Endothelial cell of umbilical vein (primary cell): ENCODE data around the gene KCNAB2. TPM values are rescaled to one million over a fixed set of nuclear protein-coding genes. Genes with fewer than 3 reads are reported as not detected.

Source experiments
- BruUV-seq: library from RNA; stranded (reverse); fragments of 400-500 nt; replicated peaks from 2 replicates; lab custom pipeline; 2021; lab: Mats Ljungman, UMichigan
- CTCF ChIA-PET: fragments of 300-600, 350-600 bp; sonication (Branson Sonifier 250); formaldehyde crosslinking; loops from one replicate; lab custom pipeline; 2021; ENCODE audit warnings: antibody characterized with exemption, inconsistent platforms; lab: Charles Lee
- POLR2A ChIA-PET: fragments of 300-600, 350-600 bp; sonication (Branson Sonifier 250); formaldehyde crosslinking; loops from one replicate; lab custom pipeline; 2021; ENCODE audit warnings: antibody characterized with exemption, inconsistent platforms; lab: Charles Lee
- DNase-seq: peaks from one replicate; pipeline ENCODE4 v3.0.0-alpha.2; 2011; ENCODE audit warnings: low read depth, low spot score
- FAIRE-seq: peaks from 2 replicates; lab custom pipeline; 2011; peaks lifted over from hg19 to GRCh38; lab: Jason Lieb, UNC
- H2AFZ ChIP-seq: 2 replicates; pipeline ENCODE4 v1.6.0; 2012; ENCODE audit warnings: low read depth, low read length, control low read depth, inconsistent platforms
- H3K27ac ChIP-seq: 2 replicates; pipeline ENCODE4 v1.5.1; 2011; ENCODE audit warnings: low read depth, mild to moderate bottlenecking, control low read depth, low read length, moderate library complexity; ENCODE audit not compliant: insufficient read depth
- H3K27me3 ChIP-seq, 2 experiments: 2 replicates each; pipeline versions ENCODE4 v1.6.0 to v1.6.1; 2011; ENCODE audit warnings: low read length in 2 of 2, mixed read lengths in 1 of 2; ENCODE audit not compliant: control insufficient read depth in 2 of 2, insufficient read depth in 2 of 2
- H3K36me3 ChIP-seq, 2 experiments: 2 replicates in 1 of 2; 3 replicates in 1 of 2; pipeline ENCODE4 v1.5.1; 2011; ENCODE audit warnings: low read length in 2 of 2, mild to moderate bottlenecking in 1 of 2, moderate library complexity in 1 of 2; ENCODE audit not compliant: control insufficient read depth in 2 of 2, insufficient read depth in 2 of 2; ENCODE audit errors: extremely low read depth in 1 of 2
- H3K4me1 ChIP-seq: 3 replicates; pipeline ENCODE4 v1.5.1; 2011; ENCODE audit warnings: mild to moderate bottlenecking, low read length; ENCODE audit not compliant: control insufficient read depth, insufficient read depth; ENCODE audit errors: extremely low read depth
- H3K4me2 ChIP-seq: 2 replicates; pipeline ENCODE4 v1.6.1; 2011; ENCODE audit warnings: low read length, control low read depth, mixed read lengths; ENCODE audit not compliant: insufficient read depth
- H3K4me3 ChIP-seq, 3 experiments: fragments of 200-600 bp in 1 of 3; sonication (generic), shearing (Covaris generic) in 1 of 3; replicated peaks in 1 of 3; 2 replicates each; pipeline ENCODE4 v1.5.1; 2011 to 2016; ENCODE audit warnings: control low read depth in 3 of 3, low read length in 3 of 3, mild to moderate bottlenecking in 2 of 3, inconsistent platforms in 1 of 3, low read depth in 1 of 3, moderate library complexity in 1 of 3; ENCODE audit not compliant: insufficient read depth in 1 of 3
- H3K79me2 ChIP-seq: 2 replicates; pipeline ENCODE4 v1.6.0; 2012; ENCODE audit warnings: low read length, inconsistent platforms; ENCODE audit not compliant: control insufficient read depth, insufficient read depth
- H3K9ac ChIP-seq: replicated peaks from 2 replicates; pipeline ENCODE3; 2011; ENCODE audit warnings: low read length, control low read depth; ENCODE audit not compliant: insufficient read depth; ENCODE audit errors: extremely low read depth
- H3K9me1 ChIP-seq: replicated peaks from 3 replicates; pipeline ENCODE4 v1.6.0; 2011; ENCODE audit warnings: mild to moderate bottlenecking, low read length; ENCODE audit not compliant: control insufficient read depth, insufficient read depth; ENCODE audit errors: extremely low read depth
- H3K9me3 ChIP-seq: replicated peaks from 2 replicates; pipeline ENCODE4 v1.5.1; 2012; ENCODE audit warnings: low read length, inconsistent platforms; ENCODE audit not compliant: control insufficient read depth, insufficient read depth
- H4K20me1 ChIP-seq: replicated peaks from 2 replicates; pipeline ENCODE3; 2011; ENCODE audit warnings: mild to moderate bottlenecking, low read length; ENCODE audit not compliant: control insufficient read depth, insufficient read depth; ENCODE audit errors: extremely low read depth
- CTCF ChIP-seq, 2 donors: IDR thresholded peaks; 1 replicate in 1 of 2; 2 replicates in 1 of 2; pipeline ENCODE4 v1.5.1; 2011; ENCODE audit warnings: low read length in 2 of 2, mild to moderate bottlenecking in 2 of 2, moderate library complexity in 2 of 2, control low read depth in 1 of 2, inconsistent platforms in 1 of 2, low read depth in 1 of 2; ENCODE audit not compliant: insufficient read depth in 1 of 2; ENCODE audit errors: extremely low read depth in 1 of 2
- EZH2 ChIP-seq: IDR thresholded peaks from 2 replicates; pipeline ENCODE4 v1.6.1; 2012; ENCODE audit warnings: borderline replicate concordance, low read depth, mild to moderate bottlenecking, moderate library complexity, low read length, inconsistent platforms; ENCODE audit not compliant: severe bottlenecking
- FOS ChIP-seq: IDR thresholded peaks from 2 replicates; pipeline ENCODE4 v1.6.1; 2011; ENCODE audit warnings: mild to moderate bottlenecking, low read length, moderate library complexity, borderline replicate concordance; ENCODE audit not compliant: insufficient read depth
- JUN ChIP-seq: IDR thresholded peaks from 2 replicates; pipeline ENCODE4 v1.6.1; 2011; ENCODE audit warnings: borderline replicate concordance, low read depth; ENCODE audit not compliant: insufficient read length, insufficient read depth
- MYC ChIP-seq: IDR thresholded peaks from one replicate; pipeline ENCODE4 v1.6.1; 2011; ENCODE audit warnings: mild to moderate bottlenecking, low read depth, low read length
- POLR2A ChIP-seq: IDR thresholded peaks from 2 replicates; pipeline ENCODE4 v1.6.1; 2012; ENCODE audit warnings: low read depth, mild to moderate bottlenecking, control low read depth, low read length
- POLR2AphosphoS5 ChIP-seq: IDR thresholded peaks from 2 replicates; pipeline ENCODE4 v1.6.1; 2012; ENCODE audit warnings: low read depth, mild to moderate bottlenecking, control low read depth, low read length, moderate library complexity; ENCODE audit not compliant: insufficient read depth
- dilution Hi-C: fragments of 300-500 bp; cut with MboI; formaldehyde crosslinking; loops from one replicate; pipeline ENCODE4 v1.15.0; 2019; ENCODE audit warnings: low sequenced_read_pairs; ENCODE audit not compliant: extremely low pct_ligation_motif_present
- intact Hi-C: fragments of 100-400 bp; cut with micrococcal nuclease; formaldehyde crosslinking; loops from one replicate; pipeline ENCODE4 v1.10.0; 2022
- polyA plus RNA-seq, 4 experiments: library from polyadenylated mRNA; depleted of rRNA in 3 of 4; stranded (reverse) in 3 of 4; unstranded in 1 of 4; fragments of >200 nt; gene quantifications; 2 replicates each; pipeline versions ENCODE4 v1.2.1 to v1.2.3, GENCODE V29; 2011 to 2012; ENCODE audit warnings: missing spikeins in 1 of 4
- total RNA-seq: library from RNA; stranded (reverse); gene quantifications from 2 replicates; pipeline ENCODE4 v1.2.3, GENCODE V29; 2021

The KCNAB2 gene
- total and polyA plus RNA-seq, 2 donors (not counting 3 experiments of a cell fraction or from before 2014, with no cell fraction given) = 2.4 to 3.8 TPM

- FAIRE-seq (no peak), DNase-seq (no peak)
- POLR2A ChIA-PET = no interaction called here
- no peak for TF ChIP-seq EZH2
- Histone ChIP-seq H3K79me2 (no peaks in the 10 kb centered on the region), H3K9me1 (no peaks in the 10 kb centered on the region), H3K27ac (no peak overlapping the region), H3K27me3 (no peaks in the 10 kb centered on the region), H3K4me2 (no peak overlapping the region), H3K9me3 (no peaks in the 10 kb centered on the region), H2AFZ (no peak overlapping the region), H3K4me3 (no peak overlapping the region), H3K36me3 (no peaks in the 10 kb centered on the region), H4K20me1 (no peaks in the 10 kb centered on the region), H3K4me1 (no peaks in the 10 kb centered on the region), H3K9ac (no peak overlapping the region)
- dilution Hi-C loops (no loop called here), intact Hi-C loops (no loop called here)
- CTCF ChIA-PET = interaction anchor here (0.8 to 1.4 kb wide), 3 partner anchors 14 to 206 kb away, joined by 3 to 5 read pairs (median 3); no protein-coding TSS in a partner anchor
- BruUV-seq = no TSS peak
These were observed 6.7 kb upstream of the KCNAB2 start for GRCh38 chr1:6039031-6039430.

- Histone ChIP-seq H4K20me1 (no peaks in the 10 kb centered on the region), H3K27me3 (no peaks in the 10 kb centered on the region), H2AFZ (no peak overlapping the region), H3K4me2 (no peak overlapping the region), H3K27ac (no peak overlapping the region), H3K4me3 (no peak overlapping the region), H3K9ac (no peak overlapping the region), H3K79me2 (no peaks in the 10 kb centered on the region), H3K9me3 (no peaks in the 10 kb centered on the region), H3K36me3 (no peaks in the 10 kb centered on the region), H3K9me1 (no peaks in the 10 kb centered on the region), H3K4me1 (no peaks in the 10 kb centered on the region)
- FAIRE-seq (no peak), DNase-seq (no peak)
- ChIA-PET CTCF (interaction anchor here (1.0 kb wide), 1 partner anchor 145 kb away, joined by 3 read pairs; no protein-coding TSS in a partner anchor), POLR2A (no interaction called here)
- no TSS peak for BruUV-seq
- dilution Hi-C loops = no loop called here
- intact Hi-C loops = no loop called here
- TF ChIP-seq MYC = no peak
- no peak for TF ChIP-seq JUN
- TF ChIP-seq FOS = no peak
- no peak for TF ChIP-seq POLR2AphosphoS5
- no peak for TF ChIP-seq EZH2
- TF ChIP-seq CTCF (IDR thresholded peaks at IDR 0.05; ENCODE audit: extremely low read depth in 1 of 2, insufficient read depth in 1 of 2, low read depth in 1 of 2, low read length in 2 of 2) = no peak
- TF ChIP-seq POLR2A = no peak
These were observed 5.2 kb upstream of the KCNAB2 start for GRCh38 chr1:6040444-6040843.
